ENCODE measurements around the gene ZEB2. TPM values are rescaled to one million over a fixed set of nuclear protein-coding genes. Genes with fewer than 3 reads are reported as not detected.

ZEB2 gene
- total RNA-seq, 4 donors from 2014 or later, result 12.4 to 149 (median 29.9) TPM

- DNase-seq, result no peak
- Histone ChIP-seq H3K9me3 (no peaks in the 10 kb centered on the region), H3K4me1 (peaks cover 0 to 8% (median 2%) of the 10 kb centered on the region in 4 donors), H3K27me3 (no peaks in the 10 kb centered on the region), H3K27ac (no peak overlapping the region), H3K36me3 (no peaks in the 10 kb centered on the region), H3K4me3 (no peak overlapping the region)
- no peak for TF ChIP-seq POLR2A (IDR thresholded peaks at IDR 0.05)
- TF ChIP-seq, protein P1, sequence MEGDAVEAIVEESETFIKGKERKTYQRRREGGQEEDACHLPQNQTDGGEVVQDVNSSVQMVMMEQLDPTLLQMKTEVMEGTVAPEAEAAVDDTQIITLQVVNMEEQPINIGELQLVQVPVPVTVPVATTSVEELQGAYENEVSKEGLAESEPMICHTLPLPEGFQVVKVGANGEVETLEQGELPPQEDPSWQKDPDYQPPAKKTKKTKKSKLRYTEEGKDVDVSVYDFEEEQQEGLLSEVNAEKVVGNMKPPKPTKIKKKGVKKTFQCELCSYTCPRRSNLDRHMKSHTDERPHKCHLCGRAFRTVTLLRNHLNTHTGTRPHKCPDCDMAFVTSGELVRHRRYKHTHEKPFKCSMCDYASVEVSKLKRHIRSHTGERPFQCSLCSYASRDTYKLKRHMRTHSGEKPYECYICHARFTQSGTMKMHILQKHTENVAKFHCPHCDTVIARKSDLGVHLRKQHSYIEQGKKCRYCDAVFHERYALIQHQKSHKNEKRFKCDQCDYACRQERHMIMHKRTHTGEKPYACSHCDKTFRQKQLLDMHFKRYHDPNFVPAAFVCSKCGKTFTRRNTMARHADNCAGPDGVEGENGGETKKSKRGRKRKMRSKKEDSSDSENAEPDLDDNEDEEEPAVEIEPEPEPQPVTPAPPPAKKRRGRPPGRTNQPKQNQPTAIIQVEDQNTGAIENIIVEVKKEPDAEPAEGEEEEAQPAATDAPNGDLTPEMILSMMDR (IDR thresholded peaks at IDR 0.05), result no peak
Observed at GRCh38 chr2:144480285-144480684, 39.6 kb downstream of the ZEB2 start.

- peak overlapping the region in 1 of 4 donors; percentile 6 for H3K27ac ChIP-seq
- H3K36me3 ChIP-seq, result no peaks in the 10 kb centered on the region
- no peaks in the 10 kb centered on the region for H3K9me3 ChIP-seq
- no peaks in the 10 kb centered on the region for H3K27me3 ChIP-seq
- no peak for TF ChIP-seq POLR2A (IDR thresholded peaks at IDR 0.05)
- TF ChIP-seq, protein P1 (IDR thresholded peaks at IDR 0.05), result no peak
- no peak overlapping the region for H3K4me3 ChIP-seq
- DNase-seq, result peak in 1 of 3 donors; percentile 32
- peaks cover 0 to 5% (median 2%) of the 10 kb centered on the region in 4 donors for H3K4me1 ChIP-seq
Observed at GRCh38 chr2:144479659-144480058, 40.3 kb downstream of the ZEB2 start.

DNA sequence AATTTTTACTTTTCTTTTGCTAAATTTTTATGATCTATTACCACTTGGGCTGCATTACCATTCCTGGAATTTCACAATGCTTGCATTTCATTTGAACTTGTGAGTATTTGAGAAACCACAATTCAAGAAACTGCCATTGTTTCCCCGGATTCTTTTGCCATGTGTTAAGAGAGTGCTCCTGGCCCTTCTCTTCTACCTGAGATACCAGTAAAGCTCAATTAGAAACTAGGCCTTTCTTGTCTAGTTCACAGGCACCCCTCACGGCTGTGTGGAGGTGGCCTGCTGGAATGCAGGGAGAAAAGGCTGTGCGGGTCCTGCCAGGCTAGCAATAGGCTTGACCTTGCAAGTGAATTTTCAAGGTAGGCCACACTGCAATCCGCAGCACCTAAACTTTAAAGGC is 40.8 kb downstream of the ZEB2 start:
- Histone ChIP-seq H3K9me3 (no peaks in the 10 kb centered on the region), H3K27me3 (no peaks in the 10 kb centered on the region), H3K4me3 (no peak overlapping the region), H3K4me1 (peaks cover 0 to 3% (median 0%) of the 10 kb centered on the region in 4 donors), H3K27ac (no peak overlapping the region), H3K36me3 (no peaks in the 10 kb centered on the region)
- TF ChIP-seq POLR2A (IDR thresholded peaks at IDR 0.05), result no peak
- TF ChIP-seq, protein P1 (IDR thresholded peaks at IDR 0.05), result no peak
- no peak for DNase-seq

- H3K36me3 ChIP-seq, result no peaks in the 10 kb centered on the region
- H3K27ac ChIP-seq, result peak overlapping the region in 3 of 4 donors; percentile 22 to 45 (median 38)
- peak in 1 of 3 donors; percentile 28 for DNase-seq
- peaks cover 0 to 3% (median 0%) of the 10 kb centered on the region in 4 donors for H3K4me1 ChIP-seq
- TF ChIP-seq POLR2A (IDR thresholded peaks at IDR 0.05), result no peak
- H3K9me3 ChIP-seq, result no peaks in the 10 kb centered on the region
- no peaks in the 10 kb centered on the region for H3K27me3 ChIP-seq
- no peak overlapping the region for H3K4me3 ChIP-seq
Observed at GRCh38 chr2:144477957-144478311, 42.0 kb downstream of the ZEB2 start.

- H3K9me3 ChIP-seq, result no peaks in the 10 kb centered on the region
- peaks cover 0 to 3% (median 0%) of the 10 kb centered on the region in 4 donors for H3K4me1 ChIP-seq
- TF ChIP-seq, protein P1 (IDR thresholded peaks at IDR 0.05), result no peak
- no peak for TF ChIP-seq POLR2A (IDR thresholded peaks at IDR 0.05)
- H3K27ac ChIP-seq, result peak overlapping the region in 3 of 4 donors; percentile 22 to 45 (median 38)
- H3K27me3 ChIP-seq, result no peaks in the 10 kb centered on the region
- no peaks in the 10 kb centered on the region for H3K36me3 ChIP-seq
- H3K4me3 ChIP-seq, result no peak overlapping the region
- DNase-seq, result no peak
Observed at GRCh38 chr2:144477281-144477956, 42.5 kb downstream of the ZEB2 start.

GRCh38 chr2:144476682-144477081 is 43.2 kb downstream of the ZEB2 start:
- no peak for DNase-seq
- no peak for TF ChIP-seq POLR2A (IDR thresholded peaks at IDR 0.05)
- TF ChIP-seq, protein P1 (IDR thresholded peaks at IDR 0.05), result no peak
- Histone ChIP-seq H3K27ac (no peak overlapping the region), H3K36me3 (no peaks in the 10 kb centered on the region), H3K9me3 (no peaks in the 10 kb centered on the region), H3K4me3 (no peak overlapping the region), H3K4me1 (peaks cover 0 to 3% (median 0%) of the 10 kb centered on the region in 4 donors), H3K27me3 (no peaks in the 10 kb centered on the region)
